ENCODE data around the gene SERPINB6. TPM values are rescaled to one million over a fixed set of nuclear protein-coding genes. Genes with fewer than 3 reads are reported as not detected.

SERPINB6 gene
- polyA plus RNA-seq, 1 donor (not counting 4 experiments of a cell fraction or from before 2014, with no cell fraction given), result 66.4 TPM

GRCh38 chr6:2914318-2914660, 57.1 kb downstream of the SERPINB6 start:
- Histone ChIP-seq H3K4me2 (ENCODE audit: control insufficient read depth, extremely low read depth, insufficient read depth, low read depth, low read length) (no peak overlapping the region), H3K9ac (ENCODE audit: control insufficient read depth, extremely low read depth, insufficient read depth, low read length) (no peak overlapping the region), H3K27ac (ENCODE audit: control insufficient read depth, insufficient read depth, low read length) (no peak overlapping the region), H3K79me2 (ENCODE audit: control insufficient read depth, insufficient read depth, low read length) (no peaks in the 10 kb centered on the region), H3K9me1 (ENCODE audit: control insufficient read depth, extremely low read depth, insufficient read depth, low read length) (no peaks in the 10 kb centered on the region), H3K4me1 (ENCODE audit: control insufficient read depth, extremely low read depth, insufficient read depth, low read length) (no peaks in the 10 kb centered on the region), H3K9me3 (ENCODE audit: control insufficient read depth, low read depth, low read length) (no peaks in the 10 kb centered on the region), H2AFZ (ENCODE audit: control insufficient read depth, low read length) (no peak overlapping the region), H3K27me3 (ENCODE audit: control insufficient read depth, extremely low read depth, insufficient read depth, low read length) (no peaks in the 10 kb centered on the region), H4K20me1 (ENCODE audit: control insufficient read depth, extremely low read depth, insufficient read depth, low read length) (no peaks in the 10 kb centered on the region), H3K36me3 (ENCODE audit: control insufficient read depth in 2 of 2, extremely low read depth in 1 of 2, insufficient read depth in 2 of 2, low read length in 2 of 2) (no peaks in the 10 kb centered on the region), H3K4me3 (ENCODE audit: control insufficient read depth in 2 of 3, extremely low read depth in 1 of 3, insufficient read depth in 2 of 3, low read depth in 1 of 3, low read length in 3 of 3) (no peak overlapping the region)
- FAIRE-seq (no peak), DNase-seq (ENCODE audit: low read depth, low spot score) (no peak)
- dilution Hi-C loops (cut with MboI; ENCODE audit: extremely low pct_ligation_motif_present, low sequenced_read_pairs), result no loop called here
- no peak for TF ChIP-seq EZH2 (IDR thresholded peaks at IDR 0.05; ENCODE audit: low read length)
- TF ChIP-seq, protein P1, sequence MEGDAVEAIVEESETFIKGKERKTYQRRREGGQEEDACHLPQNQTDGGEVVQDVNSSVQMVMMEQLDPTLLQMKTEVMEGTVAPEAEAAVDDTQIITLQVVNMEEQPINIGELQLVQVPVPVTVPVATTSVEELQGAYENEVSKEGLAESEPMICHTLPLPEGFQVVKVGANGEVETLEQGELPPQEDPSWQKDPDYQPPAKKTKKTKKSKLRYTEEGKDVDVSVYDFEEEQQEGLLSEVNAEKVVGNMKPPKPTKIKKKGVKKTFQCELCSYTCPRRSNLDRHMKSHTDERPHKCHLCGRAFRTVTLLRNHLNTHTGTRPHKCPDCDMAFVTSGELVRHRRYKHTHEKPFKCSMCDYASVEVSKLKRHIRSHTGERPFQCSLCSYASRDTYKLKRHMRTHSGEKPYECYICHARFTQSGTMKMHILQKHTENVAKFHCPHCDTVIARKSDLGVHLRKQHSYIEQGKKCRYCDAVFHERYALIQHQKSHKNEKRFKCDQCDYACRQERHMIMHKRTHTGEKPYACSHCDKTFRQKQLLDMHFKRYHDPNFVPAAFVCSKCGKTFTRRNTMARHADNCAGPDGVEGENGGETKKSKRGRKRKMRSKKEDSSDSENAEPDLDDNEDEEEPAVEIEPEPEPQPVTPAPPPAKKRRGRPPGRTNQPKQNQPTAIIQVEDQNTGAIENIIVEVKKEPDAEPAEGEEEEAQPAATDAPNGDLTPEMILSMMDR (optimal IDR thresholded peaks at IDR 0.05 in 1 of 3, IDR thresholded peaks at IDR 0.05 in 1 of 3, conservative IDR thresholded peaks at IDR 0.05 in 1 of 3; ENCODE audit: extremely low read depth in 1 of 3, insufficient read depth in 2 of 3, low read length in 3 of 3), result no peak

DNA sequence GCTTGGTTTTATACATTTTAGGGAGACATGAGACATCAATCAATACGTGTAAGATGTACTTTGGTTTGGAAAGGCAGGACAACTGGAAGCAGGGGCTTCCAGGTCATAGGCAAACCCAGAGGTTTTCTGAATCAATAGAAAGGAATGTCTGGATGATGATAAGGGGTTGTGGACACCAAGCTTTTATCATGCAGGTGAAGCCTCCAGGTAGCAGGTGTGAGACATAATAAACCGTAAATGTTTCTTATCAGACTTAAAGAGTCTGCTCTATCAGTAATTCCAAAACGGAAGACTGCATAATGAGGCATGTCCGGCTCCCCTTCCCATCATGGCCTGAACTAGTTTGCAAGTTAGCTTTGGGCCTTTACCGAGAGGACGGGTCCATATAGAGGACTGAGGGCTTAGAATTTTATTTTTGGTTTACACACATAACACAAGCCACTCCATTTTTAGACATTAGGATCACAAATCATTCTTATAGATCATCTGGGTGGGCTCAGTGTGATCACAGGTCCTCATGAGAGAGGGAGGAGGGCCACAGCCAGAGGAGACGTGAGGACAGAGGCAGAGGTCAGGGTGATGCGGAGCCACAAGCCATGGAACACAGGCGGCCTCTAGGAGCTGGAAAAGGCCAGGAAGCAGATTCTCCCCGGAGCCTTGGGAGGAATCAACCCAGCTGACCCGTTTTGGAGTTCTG, 57.6 kb downstream of the SERPINB6 start:
- Histone ChIP-seq H3K4me1 (ENCODE audit: control insufficient read depth, extremely low read depth, insufficient read depth, low read length) (no peaks in the 10 kb centered on the region), H3K4me2 (ENCODE audit: control insufficient read depth, extremely low read depth, insufficient read depth, low read depth, low read length) (no peak overlapping the region), H3K27me3 (ENCODE audit: control insufficient read depth, extremely low read depth, insufficient read depth, low read length) (no peaks in the 10 kb centered on the region), H4K20me1 (ENCODE audit: control insufficient read depth, extremely low read depth, insufficient read depth, low read length) (no peaks in the 10 kb centered on the region), H3K9ac (ENCODE audit: control insufficient read depth, extremely low read depth, insufficient read depth, low read length) (no peak overlapping the region), H3K9me1 (ENCODE audit: control insufficient read depth, extremely low read depth, insufficient read depth, low read length) (no peaks in the 10 kb centered on the region), H3K4me3 (ENCODE audit: control insufficient read depth in 2 of 3, extremely low read depth in 1 of 3, insufficient read depth in 2 of 3, low read depth in 1 of 3, low read length in 3 of 3) (no peak overlapping the region), H3K9me3 (ENCODE audit: control insufficient read depth, low read depth, low read length) (no peaks in the 10 kb centered on the region), H2AFZ (ENCODE audit: control insufficient read depth, low read length) (no peak overlapping the region), H3K36me3 (ENCODE audit: control insufficient read depth in 2 of 2, extremely low read depth in 1 of 2, insufficient read depth in 2 of 2, low read length in 2 of 2) (no peaks in the 10 kb centered on the region), H3K27ac (ENCODE audit: control insufficient read depth, insufficient read depth, low read length) (no peak overlapping the region), H3K79me2 (ENCODE audit: control insufficient read depth, insufficient read depth, low read length) (no peaks in the 10 kb centered on the region)
- no peak for DNase-seq (ENCODE audit: low read depth, low spot score)
- no peak for FAIRE-seq
- dilution Hi-C loops (cut with MboI; ENCODE audit: extremely low pct_ligation_motif_present, low sequenced_read_pairs), result no loop called here
- TF ChIP-seq, protein P1 (optimal IDR thresholded peaks at IDR 0.05 in 1 of 3, IDR thresholded peaks at IDR 0.05 in 1 of 3, conservative IDR thresholded peaks at IDR 0.05 in 1 of 3; ENCODE audit: extremely low read depth in 1 of 3, insufficient read depth in 2 of 3, low read length in 3 of 3), result no peak
- no peak for TF ChIP-seq EZH2 (IDR thresholded peaks at IDR 0.05; ENCODE audit: low read length)
